DOHH2 (cell line): ENCODE data around the gene KISS1R.
A peak's percentile ranks its signal among the peaks of the same experiment; 100 is the strongest.

Source experiments
- H3F3A ChIP-seq: fragments of 200-600 bp; sonication (generic), shearing (Covaris generic); 2 replicates; pipeline ENCODE4 v1.6.0; 2016; ENCODE audit warnings: antibody characterized with exemption, mild to moderate bottlenecking; ENCODE audit not compliant: control insufficient read depth, insufficient read depth
- H3K27ac ChIP-seq: fragments of 200-600 bp; sonication (generic); 2 replicates; pipeline ENCODE4 v1.5.1; 2014; ENCODE audit warnings: low read depth, mild to moderate bottlenecking, low read length, moderate library complexity
- H3K27me3 ChIP-seq: fragments of 200-600 bp; sonication (generic); 2 replicates; pipeline ENCODE4 v1.6.1; 2014; ENCODE audit warnings: mild to moderate bottlenecking, low read length, mixed read lengths; ENCODE audit not compliant: control insufficient read depth
- H3K36me3 ChIP-seq: fragments of 200-600 bp; sonication (generic); 2 replicates; pipeline ENCODE4 v1.6.1; 2014; ENCODE audit warnings: mild to moderate bottlenecking, low read length, moderate library complexity, mixed read lengths; ENCODE audit not compliant: control insufficient read depth
- H3K4me1 ChIP-seq: fragments of 200-600 bp; sonication (generic); 2 replicates; pipeline ENCODE4 v1.6.1; 2014; ENCODE audit warnings: mild to moderate bottlenecking, low read length, mixed read lengths; ENCODE audit not compliant: control insufficient read depth
- H3K4me2 ChIP-seq: fragments of 200-600 bp; sonication (generic); 2 replicates; pipeline ENCODE4 v1.6.0; 2014; ENCODE audit warnings: mild to moderate bottlenecking, low read length, moderate library complexity
- H3K4me3 ChIP-seq: fragments of 200-600 bp; sonication (generic); 2 replicates; pipeline ENCODE4 v1.5.1; 2014; ENCODE audit warnings: mild to moderate bottlenecking, low read length, mixed read lengths
- H3K79me2 ChIP-seq: fragments of 200-600 bp; sonication (generic); 2 replicates; pipeline ENCODE4 v1.6.1; 2014; ENCODE audit warnings: mild to moderate bottlenecking, low read length, mixed read lengths; ENCODE audit not compliant: control insufficient read depth
- H3K9me2 ChIP-seq: fragments of 200-600 bp; sonication (generic); replicated peaks from 2 replicates; pipeline ENCODE4 v1.6.1; 2014; ENCODE audit warnings: mild to moderate bottlenecking, low read length, mixed read lengths; ENCODE audit not compliant: control insufficient read depth
- H3K9me3 ChIP-seq: fragments of 200-600 bp; sonication (generic); 2 replicates; pipeline ENCODE4 v1.6.1; 2014; ENCODE audit warnings: antibody characterized with exemption, low read length, mixed read lengths; ENCODE audit not compliant: control insufficient read depth, insufficient read depth
- H4K20me1 ChIP-seq: fragments of 200-600 bp; sonication (generic); 2 replicates; pipeline ENCODE4 v1.6.0; 2014; ENCODE audit warnings: low read depth, mild to moderate bottlenecking, antibody characterized with exemption, low read length, moderate library complexity; ENCODE audit not compliant: control insufficient read depth, insufficient read depth
- EZH2phosphoT487 ChIP-seq: fragments of 200-600 bp; sonication (generic); IDR thresholded peaks from 2 replicates; pipeline ENCODE4 v1.6.1; 2017; ENCODE audit warnings: borderline replicate concordance, mild to moderate bottlenecking, antibody characterized with exemption, low read length, moderate library complexity, mixed read lengths
- TF ChIP-seq, protein P1 (sequence below): fragments of 200-600 bp; sonication (generic); IDR thresholded peaks from one replicate; pipeline ENCODE4 v1.5.1; 2014; ENCODE audit warnings: antibody characterized with exemption, mild to moderate bottlenecking, low read depth, low read length; ENCODE audit not compliant: poor library complexity, severe bottlenecking

Gene KISS1R

GRCh38 chr19:911197-912033 is 5.7 kb upstream of the KISS1R start:
- Histone ChIP-seq H3K4me2 (peak overlapping the region; percentile 19; the same call in 1 of the 2 replicates), H4K20me1 (no peaks in the 10 kb centered on the region), H3K27ac (no peak overlapping the region), H3K36me3 (no peaks in the 10 kb centered on the region), H3K9me2 (no peaks in the 10 kb centered on the region), H3K9me3 (no peaks in the 10 kb centered on the region), H3K27me3 (no peaks in the 10 kb centered on the region), H3K4me3 (no peak overlapping the region), H3K79me2 (peaks cover 44% of the 10 kb centered on the region), H3F3A (peaks cover 15% of the 10 kb centered on the region), H3K4me1 (peaks cover 50% of the 10 kb centered on the region)
- no peak for TF ChIP-seq EZH2phosphoT487
- TF ChIP-seq, protein P1, sequence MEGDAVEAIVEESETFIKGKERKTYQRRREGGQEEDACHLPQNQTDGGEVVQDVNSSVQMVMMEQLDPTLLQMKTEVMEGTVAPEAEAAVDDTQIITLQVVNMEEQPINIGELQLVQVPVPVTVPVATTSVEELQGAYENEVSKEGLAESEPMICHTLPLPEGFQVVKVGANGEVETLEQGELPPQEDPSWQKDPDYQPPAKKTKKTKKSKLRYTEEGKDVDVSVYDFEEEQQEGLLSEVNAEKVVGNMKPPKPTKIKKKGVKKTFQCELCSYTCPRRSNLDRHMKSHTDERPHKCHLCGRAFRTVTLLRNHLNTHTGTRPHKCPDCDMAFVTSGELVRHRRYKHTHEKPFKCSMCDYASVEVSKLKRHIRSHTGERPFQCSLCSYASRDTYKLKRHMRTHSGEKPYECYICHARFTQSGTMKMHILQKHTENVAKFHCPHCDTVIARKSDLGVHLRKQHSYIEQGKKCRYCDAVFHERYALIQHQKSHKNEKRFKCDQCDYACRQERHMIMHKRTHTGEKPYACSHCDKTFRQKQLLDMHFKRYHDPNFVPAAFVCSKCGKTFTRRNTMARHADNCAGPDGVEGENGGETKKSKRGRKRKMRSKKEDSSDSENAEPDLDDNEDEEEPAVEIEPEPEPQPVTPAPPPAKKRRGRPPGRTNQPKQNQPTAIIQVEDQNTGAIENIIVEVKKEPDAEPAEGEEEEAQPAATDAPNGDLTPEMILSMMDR, result no peak

GRCh38 chr19:912181-913079 is 4.7 kb upstream of the KISS1R start:
- Histone ChIP-seq H3K27ac (peak overlapping the region; percentile 47; the same call in 1 of the 2 replicates), H3K4me2 (peak overlapping the region; percentile 72), H3K4me1 (peaks cover 44% of the 10 kb centered on the region)

DNA sequence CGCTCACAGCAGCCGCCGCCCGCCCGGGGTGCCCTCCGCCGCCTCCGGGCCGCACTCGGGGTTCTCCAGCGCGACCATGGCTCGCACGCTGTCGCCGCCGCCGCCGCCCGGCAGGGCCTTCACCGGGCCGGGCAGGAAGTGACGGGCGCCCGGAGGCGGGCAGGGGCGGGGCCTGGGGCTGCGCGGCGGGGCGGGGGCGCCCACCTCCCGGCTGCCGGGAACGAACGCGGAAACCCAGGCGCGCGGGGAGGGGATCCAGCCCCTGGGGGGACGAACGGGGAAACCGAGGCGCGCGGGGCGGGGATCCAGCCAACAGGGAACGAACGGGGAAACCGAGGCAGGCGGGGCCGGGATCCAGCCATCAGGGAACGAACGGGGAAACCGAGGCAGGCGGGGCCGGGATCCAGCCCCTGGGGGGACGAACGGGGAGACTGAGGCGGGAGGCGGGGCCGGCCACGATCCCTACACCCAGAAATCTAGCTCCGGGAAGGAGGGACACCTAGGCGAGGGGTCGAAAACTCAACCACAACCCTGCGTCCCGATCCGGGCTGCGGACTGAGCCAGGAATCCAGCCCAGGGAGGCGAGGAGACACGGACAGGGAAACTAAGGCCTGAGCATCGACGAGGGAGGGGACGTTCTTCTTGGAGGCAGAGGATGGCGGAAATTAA is 3.9 kb upstream of the KISS1R start, which contains the start of gene R3HDM4:
TSS of gene R3HDM4 (minus strand) at position 140 of the 669 bp plus-strand sequence. CDS start at position 78, 62 bp downstream.
- no peaks in the 10 kb centered on the region for H4K20me1 ChIP-seq
- peak within 1 kb of the TSS; percentile 94 for H3K4me3 ChIP-seq
- peak within 1 kb of the TSS; percentile 47 for H3K27ac ChIP-seq
- H3K79me2 ChIP-seq, result peaks cover 34% of the 10 kb centered on the region
- no peaks in the 10 kb centered on the region for H3K36me3 ChIP-seq
- peaks cover 16% of the 10 kb centered on the region for H3K27me3 ChIP-seq
- no peaks in the 10 kb centered on the region for H3K9me3 ChIP-seq
- H3F3A ChIP-seq, result peaks cover 14% of the 10 kb centered on the region
- no peaks in the 10 kb centered on the region for H3K9me2 ChIP-seq
- H3K4me2 ChIP-seq, result peak within 1 kb of the TSS; percentile 88
- no peak for TF ChIP-seq EZH2phosphoT487
- TF ChIP-seq, protein P1, result no peak
- peaks cover 44% of the 10 kb centered on the region for H3K4me1 ChIP-seq

More at GRCh38 chr19:912181-913079, 4.7 kb upstream of the KISS1R start:
- H3K9me2 ChIP-seq, result no peaks in the 10 kb centered on the region
- peak overlapping the region; percentile 94 for H3K4me3 ChIP-seq
- no peaks in the 10 kb centered on the region for H3K9me3 ChIP-seq
- no peaks in the 10 kb centered on the region for H4K20me1 ChIP-seq
- TF ChIP-seq EZH2phosphoT487, result no peak
- TF ChIP-seq, protein P1, result no peak
- H3K36me3 ChIP-seq, result no peaks in the 10 kb centered on the region
- H3K27me3 ChIP-seq, result peaks cover 8% of the 10 kb centered on the region
- H3F3A ChIP-seq, result peaks cover 14% of the 10 kb centered on the region
- peaks cover 39% of the 10 kb centered on the region for H3K79me2 ChIP-seq
